ENCODE results near the gene GRM1. TPM values are rescaled to one million over a fixed set of nuclear protein-coding genes. Genes with fewer than 3 reads are reported as not detected.

GRM1 gene
- total RNA-seq, 4 donors from 2014 or later = not detected

GRCh38 chr6:146422789-146423375 lies 394.0 kb downstream of the GRM1 start:
- TF ChIP-seq POLR2A (IDR thresholded peaks at IDR 0.05) = no peak
- Histone ChIP-seq H3K9me3 (no peaks in the 10 kb centered on the region), H3K4me1 (no peaks in the 10 kb centered on the region), H3K4me3 (no peak overlapping the region), H3K36me3 (no peaks in the 10 kb centered on the region), H3K27ac (no peak overlapping the region), H3K27me3 (no peaks in the 10 kb centered on the region)
- no peak for DNase-seq
- WGBS, 2 donors = 80 to 91% methylated on average over 1 of the region's 1 CpG
- intact Hi-C loops (cut with DNase I) = no loop called here

- DNase-seq = no peak
- no peaks in the 10 kb centered on the region for H3K27me3 ChIP-seq
- 61 to 75% methylated on average over 6 of the region's 6 CpGs for WGBS, 2 donors
- H3K4me3 ChIP-seq = no peak overlapping the region
- no peak for TF ChIP-seq POLR2A (IDR thresholded peaks at IDR 0.05)
- TF ChIP-seq CTCF (IDR thresholded peaks at IDR 0.05) = no peak
- intact Hi-C loops (cut with DNase I) = no loop called here
- H3K9me3 ChIP-seq = no peaks in the 10 kb centered on the region
- H3K27ac ChIP-seq = no peak overlapping the region
- H3K36me3 ChIP-seq = no peaks in the 10 kb centered on the region
- H3K4me1 ChIP-seq = no peaks in the 10 kb centered on the region
Observed at GRCh38 chr6:146423452-146423851, 394.6 kb downstream of the GRM1 start.

GRCh38 chr6:146426516-146426915 lies 397.7 kb downstream of the GRM1 start:
- Histone ChIP-seq H3K27ac (no peak overlapping the region), H3K4me3 (no peak overlapping the region), H3K27me3 (no peaks in the 10 kb centered on the region), H3K9me3 (no peaks in the 10 kb centered on the region), H3K36me3 (no peaks in the 10 kb centered on the region), H3K4me1 (no peaks in the 10 kb centered on the region)
- no peak for DNase-seq
- TF ChIP-seq CTCF (IDR thresholded peaks at IDR 0.05) (no peak), POLR2A (IDR thresholded peaks at IDR 0.05) (no peak)
- intact Hi-C loops (cut with DNase I) = no loop called here
- 80 to 81% methylated on average over 7 of the region's 7 CpGs for WGBS, 2 donors

GRCh38 chr6:146429831-146430230 lies 401.0 kb downstream of the GRM1 start:
- H3K36me3 ChIP-seq = no peaks in the 10 kb centered on the region
- H3K9me3 ChIP-seq = no peaks in the 10 kb centered on the region
- no peak overlapping the region for H3K4me3 ChIP-seq
- no peak overlapping the region for H3K27ac ChIP-seq
- intact Hi-C loops (cut with DNase I) = no loop called here
- WGBS, 2 donors = 98 to 99% methylated on average over 4 of the region's 4 CpGs
- H3K4me1 ChIP-seq = peaks cover 0 to 10% (median 0%) of the 10 kb centered on the region in 3 donors
- H3K27me3 ChIP-seq = peaks cover 0 to 10% (median 0%) of the 10 kb centered on the region in 4 donors
- no peak for DNase-seq
- TF ChIP-seq CTCF (IDR thresholded peaks at IDR 0.05) (no peak), POLR2A (IDR thresholded peaks at IDR 0.05) (no peak)

- Histone ChIP-seq H3K27me3 (peaks cover 0 to 19% (median 0%) of the 10 kb centered on the region in 4 donors), H3K36me3 (no peaks in the 10 kb centered on the region), H3K4me3 (peak overlapping the region in 3 of 4 donors; percentile 28 to 59 (median 39)), H3K9me3 (no peaks in the 10 kb centered on the region), H3K27ac (no peak overlapping the region), H3K4me1 (peaks cover 0 to 12% (median 0%) of the 10 kb centered on the region in 3 donors)
- intact Hi-C loops (cut with DNase I) = no loop called here
- 18 to 45% methylated on average over 8 to 11 of the region's 59 CpGs for WGBS, 2 donors
- DNase-seq = no peak
- no peak for TF ChIP-seq POLR2A (IDR thresholded peaks at IDR 0.05)
- TF ChIP-seq CTCF (IDR thresholded peaks at IDR 0.05) = no peak
Observed at GRCh38 chr6:146433881-146434731, 405.2 kb downstream of the GRM1 start.

Measured in esophagus squamous epithelium (tissue), 5 donors.